Cardiac muscle cell (in vitro differentiated cells and primary cell): ENCODE data around the gene CHST5. TPM values are rescaled to one million over a fixed set of nuclear protein-coding genes. Genes with fewer than 3 reads are reported as not detected.

Experiments
- DNase-seq, 2 donors: peaks; one replicate each; pipeline versions ENCODE4 v3.0.0 to v3.0.0-alpha.2; 2010 to 2017; ENCODE audit warnings: low read depth in 1 of 2, low spot score in 1 of 2
- H3K27ac ChIP-seq: fragments of 200-600 bp; sonication (generic); 2 replicates; pipeline ENCODE4 v1.5.1; 2016
- H3K27me3 ChIP-seq: fragments of 200-600 bp; sonication (generic); 2 replicates; pipeline ENCODE4 v1.6.0; 2016; ENCODE audit warnings: control low read depth
- H3K36me3 ChIP-seq: fragments of 200-600 bp; sonication (generic); 2 replicates; pipeline ENCODE4 v1.5.1; 2016; ENCODE audit warnings: control low read depth
- H3K4me1 ChIP-seq: fragments of 200-600 bp; sonication (generic); 2 replicates; pipeline ENCODE4 v1.8.1; 2017; ENCODE audit warnings: low read depth, mild to moderate bottlenecking, mixed run types
- H3K4me3 ChIP-seq: fragments of 200-600 bp; sonication (generic); 2 replicates; pipeline ENCODE4 v1.5.1; 2016; ENCODE audit warnings: mild to moderate bottlenecking
- H3K9me3 ChIP-seq: fragments of 200-600 bp; sonication (generic); 2 replicates; pipeline ENCODE4 v1.5.1; 2017; ENCODE audit warnings: low read depth, mild to moderate bottlenecking, control low read depth
- polyA plus RNA-seq: library from polyadenylated mRNA; unstranded; fragments of >200 nt; fragmentation: Nextera tagmentation; extraction: Ambion mirVana; gene quantifications from 2 replicates; pipeline ENCODE4 v1.2.1, GENCODE V29; 2016
- total RNA-seq: library from RNA; depleted of rRNA; stranded (reverse); fragments of >200 nt; gene quantifications from 2 replicates; pipeline ENCODE4 v1.2.3, GENCODE V29; 2016
- TF ChIP-seq, protein P1 (sequence below): IDR thresholded peaks from 2 replicates; pipeline ENCODE4 v1.5.1; 2012; ENCODE audit warnings: low read depth, mild to moderate bottlenecking, low read length

CHST5 gene
- total and polyA plus RNA-seq, 2 experiments from 2014 or later = 0.66 TPM; not detected in 1

DNA sequence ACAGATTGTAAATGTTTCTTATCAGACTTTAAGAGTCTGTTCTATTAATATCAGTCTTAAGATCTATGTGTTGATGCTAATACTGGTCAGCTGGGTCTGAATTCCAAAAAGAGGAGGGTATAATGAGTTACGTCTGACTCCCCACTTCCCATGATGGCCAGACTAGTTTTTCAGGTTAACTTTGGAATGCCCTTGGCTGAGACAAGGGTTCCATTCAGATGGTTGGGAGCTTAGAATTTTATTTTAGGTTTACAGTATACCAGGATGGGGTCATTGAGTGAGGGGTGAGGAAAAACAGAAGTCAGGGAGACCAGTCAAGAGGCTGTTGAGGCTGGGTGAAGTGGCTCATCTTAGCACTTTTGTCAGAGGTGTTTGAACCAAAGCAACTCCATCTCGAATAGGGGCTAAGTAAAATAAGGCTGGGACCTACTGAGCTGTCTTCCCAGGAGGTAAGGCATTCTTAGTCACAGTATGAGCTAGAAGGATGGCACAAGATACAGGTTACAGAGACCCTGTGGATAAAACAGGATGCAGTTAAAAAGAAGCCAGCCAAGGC is 23.0 kb upstream of the CHST5 start:
- TF ChIP-seq, protein P1, sequence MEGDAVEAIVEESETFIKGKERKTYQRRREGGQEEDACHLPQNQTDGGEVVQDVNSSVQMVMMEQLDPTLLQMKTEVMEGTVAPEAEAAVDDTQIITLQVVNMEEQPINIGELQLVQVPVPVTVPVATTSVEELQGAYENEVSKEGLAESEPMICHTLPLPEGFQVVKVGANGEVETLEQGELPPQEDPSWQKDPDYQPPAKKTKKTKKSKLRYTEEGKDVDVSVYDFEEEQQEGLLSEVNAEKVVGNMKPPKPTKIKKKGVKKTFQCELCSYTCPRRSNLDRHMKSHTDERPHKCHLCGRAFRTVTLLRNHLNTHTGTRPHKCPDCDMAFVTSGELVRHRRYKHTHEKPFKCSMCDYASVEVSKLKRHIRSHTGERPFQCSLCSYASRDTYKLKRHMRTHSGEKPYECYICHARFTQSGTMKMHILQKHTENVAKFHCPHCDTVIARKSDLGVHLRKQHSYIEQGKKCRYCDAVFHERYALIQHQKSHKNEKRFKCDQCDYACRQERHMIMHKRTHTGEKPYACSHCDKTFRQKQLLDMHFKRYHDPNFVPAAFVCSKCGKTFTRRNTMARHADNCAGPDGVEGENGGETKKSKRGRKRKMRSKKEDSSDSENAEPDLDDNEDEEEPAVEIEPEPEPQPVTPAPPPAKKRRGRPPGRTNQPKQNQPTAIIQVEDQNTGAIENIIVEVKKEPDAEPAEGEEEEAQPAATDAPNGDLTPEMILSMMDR = no peak
- Histone ChIP-seq H3K27me3 (no peaks in the 10 kb centered on the region), H3K36me3 (no peaks in the 10 kb centered on the region), H3K4me3 (no peak overlapping the region), H3K9me3 (no peaks in the 10 kb centered on the region), H3K4me1 (peaks cover 28% of the 10 kb centered on the region), H3K27ac (peak overlapping the region; percentile 12)
- DNase-seq = peak in 1 of 2 donors; percentile 84

DNA sequence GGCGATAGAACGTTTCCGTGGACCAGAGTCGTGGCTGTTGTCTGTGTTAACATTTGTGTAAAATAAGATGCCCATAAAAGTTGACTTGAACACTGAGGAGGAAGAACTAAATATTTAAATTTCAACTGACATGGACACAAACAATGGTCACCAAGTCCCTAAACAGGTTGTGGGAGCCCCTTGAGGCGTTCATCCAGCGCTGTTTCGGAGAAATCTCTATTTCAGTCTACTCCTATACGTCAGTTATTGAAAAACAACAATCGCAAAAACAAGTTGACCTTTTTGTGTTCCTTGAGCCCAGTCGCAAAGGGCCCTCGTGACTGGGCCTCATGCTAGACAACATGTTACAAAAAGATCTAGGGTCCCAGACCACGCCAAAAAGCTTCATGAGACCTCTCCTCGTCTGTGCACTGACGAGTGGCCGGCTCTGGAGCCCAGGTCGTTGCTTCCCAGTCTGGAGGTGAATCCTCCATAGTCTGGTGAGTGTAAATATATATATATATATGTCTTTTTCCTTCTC is 20.6 kb upstream of the CHST5 start:
- H3K36me3 ChIP-seq = no peaks in the 10 kb centered on the region
- TF ChIP-seq, protein P1 = no peak
- no peaks in the 10 kb centered on the region for H3K27me3 ChIP-seq
- H3K4me1 ChIP-seq = peaks cover 28% of the 10 kb centered on the region
- H3K27ac ChIP-seq = peak overlapping the region; percentile 37
- no peak for DNase-seq
- H3K4me3 ChIP-seq = peak overlapping the region; percentile 57
- no peaks in the 10 kb centered on the region for H3K9me3 ChIP-seq

DNA sequence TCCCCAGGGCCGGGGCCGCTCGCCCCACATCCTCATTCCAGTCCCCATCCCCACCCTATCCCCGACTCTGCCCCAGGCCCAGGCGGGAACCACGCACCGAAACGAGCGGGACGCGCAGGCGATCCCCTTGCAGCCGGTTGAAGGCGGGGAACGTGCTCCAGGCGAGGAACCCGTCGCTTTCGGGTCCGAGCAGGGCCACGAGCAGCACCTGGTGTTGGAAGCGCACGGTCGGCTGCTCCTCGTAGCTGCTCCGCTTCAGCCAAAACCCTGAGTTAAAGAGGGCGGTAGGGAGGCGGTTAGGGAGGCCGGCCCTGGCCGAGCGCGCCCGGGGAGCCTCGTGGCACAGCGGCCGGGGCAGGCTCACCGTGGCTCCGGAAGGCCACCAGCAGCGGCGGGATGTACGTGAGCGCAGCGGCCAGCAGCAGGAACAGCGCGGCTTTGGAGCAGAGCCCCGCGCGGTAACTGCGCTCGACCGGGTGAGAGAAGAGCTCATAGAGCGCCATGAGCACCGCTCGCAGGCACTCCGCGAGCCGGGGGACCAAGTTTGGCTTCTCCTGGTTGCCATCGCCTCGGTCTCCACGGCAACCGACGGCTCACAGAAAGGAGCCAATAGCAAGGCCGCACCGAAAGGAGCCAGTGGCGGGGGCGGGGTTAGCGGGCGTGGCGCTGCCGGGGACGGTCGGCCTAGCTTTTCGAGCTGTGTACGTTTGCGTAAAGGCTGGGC is 20.0 kb upstream of the CHST5 start, which contains the start of gene TMEM231:
TSS of gene TMEM231 (minus strand) at position 546 of the 724 bp plus-strand sequence. CDS start at position 503, 43 bp downstream.
- no peaks in the 10 kb centered on the region for H3K36me3 ChIP-seq
- peak within 1 kb of the TSS; percentile 37 for H3K27ac ChIP-seq

DNA sequence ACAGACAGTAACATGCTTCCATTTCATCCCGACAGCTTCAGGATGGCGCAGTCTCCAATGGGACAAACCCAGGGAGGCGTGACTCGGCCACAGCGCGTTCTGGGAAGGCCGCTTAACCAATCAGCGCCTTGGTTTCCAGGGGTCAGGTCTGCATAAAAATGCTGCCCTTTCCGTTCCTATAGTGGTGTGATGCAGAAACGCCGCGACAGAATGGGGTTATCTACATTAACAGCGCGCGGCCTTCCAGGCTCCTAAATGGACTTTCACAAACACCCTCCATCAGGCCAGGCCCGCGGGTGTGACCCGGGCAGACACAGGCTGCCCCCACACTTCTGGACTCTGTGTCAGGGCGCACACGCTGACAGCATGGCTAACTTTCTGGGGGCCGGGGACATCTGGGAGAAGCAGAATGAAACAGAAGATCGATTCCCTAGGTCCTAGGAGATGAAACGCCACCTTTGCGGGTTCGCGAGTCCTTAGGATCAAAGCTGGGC is 19.4 kb upstream of the CHST5 start:
- DNase-seq = peak; percentile 94 to 95
- peak overlapping the region; percentile 57 for H3K4me3 ChIP-seq
- peak overlapping the region; percentile 35 for H3K27ac ChIP-seq
- no peaks in the 10 kb centered on the region for H3K36me3 ChIP-seq
- TF ChIP-seq, protein P1 = no peak
- no peaks in the 10 kb centered on the region for H3K27me3 ChIP-seq
- H3K4me1 ChIP-seq = peaks cover 28% of the 10 kb centered on the region
- H3K9me3 ChIP-seq = no peaks in the 10 kb centered on the region

More for the DNA sequence above, 20.0 kb upstream of the CHST5 start, which contains the start of gene TMEM231:
- H3K4me3 ChIP-seq = peak within 1 kb of the TSS; percentile 57
- H3K27me3 ChIP-seq = no peaks in the 10 kb centered on the region
- TF ChIP-seq, protein P1 = no peak
- H3K4me1 ChIP-seq = peaks cover 28% of the 10 kb centered on the region
- peak; percentile 96 to 98 for DNase-seq
- H3K9me3 ChIP-seq = no peaks in the 10 kb centered on the region

DNA sequence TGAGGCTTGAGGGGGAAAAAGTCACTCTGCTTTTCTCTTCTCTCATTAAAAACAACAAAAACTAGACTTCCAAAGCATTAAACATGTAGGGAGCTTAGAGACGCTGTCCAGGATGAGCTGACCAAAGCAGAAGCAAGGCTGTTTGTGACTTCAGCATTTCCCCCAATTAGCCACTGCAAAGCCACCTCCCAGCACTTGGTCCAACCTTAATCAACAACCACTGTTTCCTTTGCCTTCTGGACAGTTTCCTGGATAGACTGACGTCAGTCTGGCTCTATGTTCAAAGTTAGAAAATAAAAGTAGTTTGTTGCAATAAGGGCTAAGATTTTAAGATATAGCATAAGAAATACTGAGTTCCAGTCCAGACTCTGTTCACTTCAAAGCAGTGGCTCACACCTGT is 17.0 kb upstream of the CHST5 start:
- Histone ChIP-seq H3K9me3 (no peaks in the 10 kb centered on the region), H3K27me3 (no peaks in the 10 kb centered on the region), H3K36me3 (no peaks in the 10 kb centered on the region), H3K4me3 (no peak overlapping the region), H3K27ac (no peak overlapping the region), H3K4me1 (peaks cover 9% of the 10 kb centered on the region)
- DNase-seq = no peak
- TF ChIP-seq, protein P1 = no peak
